ENCODE results near the gene AGR2. TPM values are rescaled to one million over a fixed set of nuclear protein-coding genes. Genes with fewer than 3 reads are reported as not detected.

Gene AGR2
- total RNA-seq, 1 donor from 2014 or later = not detected

DNA sequence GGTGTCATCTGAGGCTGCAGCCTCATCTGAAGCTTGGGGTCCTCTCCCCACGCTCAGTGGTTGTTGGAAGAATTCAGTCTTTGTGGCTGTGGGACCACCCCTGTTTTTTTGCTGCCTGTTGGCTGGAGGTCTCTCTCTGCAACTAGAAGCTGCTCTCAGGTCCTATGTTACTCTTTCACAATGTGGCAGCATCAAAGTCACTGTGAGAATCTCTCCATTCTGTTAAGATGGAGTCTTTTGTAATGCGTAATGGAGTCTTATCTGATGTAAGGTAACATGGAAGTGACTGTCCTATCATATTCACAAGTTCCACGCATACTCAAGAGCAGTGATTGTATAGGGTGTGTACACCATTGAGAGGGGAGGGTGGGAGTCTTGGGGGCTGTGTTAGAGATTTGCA, 26.3 kb downstream of the AGR2 start:
- H3K9me3 Mint-ChIP-seq (ENCODE audit: unreplicated experiment) = no peaks in the 10 kb centered on the region
- no peak for FAIRE-seq

DNA sequence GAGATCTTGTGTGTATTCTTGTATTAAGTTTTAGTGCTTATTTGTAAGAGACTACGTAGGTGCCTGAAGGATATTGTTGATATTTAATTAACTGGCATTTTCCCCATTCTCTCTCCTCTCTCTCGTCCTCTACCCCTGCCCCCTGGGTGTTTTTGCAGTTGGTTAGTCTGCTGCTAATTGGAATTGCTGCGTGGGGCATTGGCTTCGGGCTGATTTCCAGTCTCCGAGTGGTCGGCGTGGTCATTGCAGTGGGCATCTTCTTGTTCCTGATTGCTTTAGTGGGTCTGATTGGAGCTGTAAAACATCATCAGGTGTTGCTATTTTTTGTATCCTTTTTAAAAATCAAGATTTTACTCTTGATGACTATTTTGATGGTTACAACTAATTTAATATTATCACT, 28.7 kb downstream of the AGR2 start:
- DNase-seq (ENCODE audit: low read depth) (no peak), FAIRE-seq (no peak)
- no peak overlapping the region for H3K27ac Mint-ChIP-seq (ENCODE audit: unreplicated experiment)
- no peaks in the 10 kb centered on the region for H3K36me3 Mint-ChIP-seq (ENCODE audit: low read depth, unreplicated experiment)
- peaks cover 6% of the 10 kb centered on the region for H3K4me1 Mint-ChIP-seq (ENCODE audit: low read depth, unreplicated experiment)
- Histone ChIP-seq H3K36me3 (ENCODE audit: insufficient read depth, low read length) (no peaks in the 10 kb centered on the region), H2AFZ (ENCODE audit: low read depth, low read length) (no peak overlapping the region), H3K79me2 (ENCODE audit: insufficient read depth, low read length) (peaks cover 30% of the 10 kb centered on the region), H3K9ac (ENCODE audit: low read length) (no peak overlapping the region), H3K27me3 (ENCODE audit: insufficient read depth, low read length) (no peaks in the 10 kb centered on the region), H4K20me1 (ENCODE audit: insufficient read depth, low read length) (peaks cover 13% of the 10 kb centered on the region), H3K4me2 (ENCODE audit: low read length) (no peak overlapping the region), H3K27ac (ENCODE audit: low read depth, low read length) (no peak overlapping the region), H3K4me3 (ENCODE audit: insufficient read depth, low read depth, low read length) (no peak overlapping the region), H3K9me3 (ENCODE audit: insufficient read depth, low read depth, low read length) (no peaks in the 10 kb centered on the region), H3K4me1 (ENCODE audit: insufficient read depth, low read length) (no peaks in the 10 kb centered on the region)
- H3K9me3 Mint-ChIP-seq (ENCODE audit: unreplicated experiment) = no peaks in the 10 kb centered on the region
- no peaks in the 10 kb centered on the region for H3K27me3 Mint-ChIP-seq (ENCODE audit: low read depth, unreplicated experiment)
- no peak overlapping the region for H3K4me3 Mint-ChIP-seq (ENCODE audit: unreplicated experiment)
- TF ChIP-seq, protein P1, sequence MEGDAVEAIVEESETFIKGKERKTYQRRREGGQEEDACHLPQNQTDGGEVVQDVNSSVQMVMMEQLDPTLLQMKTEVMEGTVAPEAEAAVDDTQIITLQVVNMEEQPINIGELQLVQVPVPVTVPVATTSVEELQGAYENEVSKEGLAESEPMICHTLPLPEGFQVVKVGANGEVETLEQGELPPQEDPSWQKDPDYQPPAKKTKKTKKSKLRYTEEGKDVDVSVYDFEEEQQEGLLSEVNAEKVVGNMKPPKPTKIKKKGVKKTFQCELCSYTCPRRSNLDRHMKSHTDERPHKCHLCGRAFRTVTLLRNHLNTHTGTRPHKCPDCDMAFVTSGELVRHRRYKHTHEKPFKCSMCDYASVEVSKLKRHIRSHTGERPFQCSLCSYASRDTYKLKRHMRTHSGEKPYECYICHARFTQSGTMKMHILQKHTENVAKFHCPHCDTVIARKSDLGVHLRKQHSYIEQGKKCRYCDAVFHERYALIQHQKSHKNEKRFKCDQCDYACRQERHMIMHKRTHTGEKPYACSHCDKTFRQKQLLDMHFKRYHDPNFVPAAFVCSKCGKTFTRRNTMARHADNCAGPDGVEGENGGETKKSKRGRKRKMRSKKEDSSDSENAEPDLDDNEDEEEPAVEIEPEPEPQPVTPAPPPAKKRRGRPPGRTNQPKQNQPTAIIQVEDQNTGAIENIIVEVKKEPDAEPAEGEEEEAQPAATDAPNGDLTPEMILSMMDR (IDR thresholded peaks at IDR 0.05; ENCODE audit: insufficient read depth, low read depth, low read length) = no peak
- TF ChIP-seq EZH2 (IDR thresholded peaks at IDR 0.05; ENCODE audit: insufficient read depth, low read length) = no peak

More for the DNA sequence above, 26.3 kb downstream of the AGR2 start:
- no peak overlapping the region for H3K27ac Mint-ChIP-seq (ENCODE audit: unreplicated experiment)
- Histone ChIP-seq H3K79me2 (ENCODE audit: insufficient read depth, low read length) (peaks cover 14% of the 10 kb centered on the region), H3K4me2 (ENCODE audit: low read length) (no peak overlapping the region), H3K27me3 (ENCODE audit: insufficient read depth, low read length) (no peaks in the 10 kb centered on the region), H3K9me3 (ENCODE audit: insufficient read depth, low read depth, low read length) (no peaks in the 10 kb centered on the region), H3K4me3 (ENCODE audit: insufficient read depth, low read depth, low read length) (no peak overlapping the region), H3K4me1 (ENCODE audit: insufficient read depth, low read length) (no peaks in the 10 kb centered on the region), H3K9ac (ENCODE audit: low read length) (no peak overlapping the region), H3K36me3 (ENCODE audit: insufficient read depth, low read length) (no peaks in the 10 kb centered on the region), H3K27ac (ENCODE audit: low read depth, low read length) (no peak overlapping the region), H2AFZ (ENCODE audit: low read depth, low read length) (no peak overlapping the region), H4K20me1 (ENCODE audit: insufficient read depth, low read length) (peaks cover 3% of the 10 kb centered on the region)
- TF ChIP-seq EZH2 (IDR thresholded peaks at IDR 0.05; ENCODE audit: insufficient read depth, low read length) = no peak
- TF ChIP-seq, protein P1 (IDR thresholded peaks at IDR 0.05; ENCODE audit: insufficient read depth, low read depth, low read length) = no peak
- no peak overlapping the region for H3K4me3 Mint-ChIP-seq (ENCODE audit: unreplicated experiment)
- H3K27me3 Mint-ChIP-seq (ENCODE audit: low read depth, unreplicated experiment) = no peaks in the 10 kb centered on the region
- peaks cover 2% of the 10 kb centered on the region for H3K36me3 Mint-ChIP-seq (ENCODE audit: low read depth, unreplicated experiment)
- DNase-seq (ENCODE audit: low read depth) = no peak
- H3K4me1 Mint-ChIP-seq (ENCODE audit: low read depth, unreplicated experiment) = no peaks in the 10 kb centered on the region

DNA sequence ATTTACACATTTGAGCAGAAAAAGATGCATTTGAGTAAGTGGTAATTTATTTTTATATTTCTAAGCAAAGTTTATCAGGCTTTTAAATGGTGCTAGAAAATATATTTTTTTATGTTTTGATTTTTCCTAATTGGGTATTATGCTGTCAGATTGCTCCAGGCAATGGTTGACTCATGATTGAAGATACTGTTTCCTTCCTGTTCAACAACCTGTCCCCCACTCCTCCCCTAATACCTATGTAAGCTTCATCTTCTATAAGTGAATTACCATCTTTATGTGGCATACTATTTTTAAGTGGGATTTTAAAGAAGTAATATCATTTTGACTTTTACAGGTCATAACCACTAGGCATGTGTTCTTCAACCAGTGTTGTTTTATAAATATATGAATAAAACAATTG, 29.8 kb downstream of the AGR2 start:
- Histone ChIP-seq H3K9me3 (ENCODE audit: insufficient read depth, low read depth, low read length) (no peaks in the 10 kb centered on the region), H3K27ac (ENCODE audit: low read depth, low read length) (no peak overlapping the region), H3K9ac (ENCODE audit: low read length) (no peak overlapping the region), H3K4me3 (ENCODE audit: insufficient read depth, low read depth, low read length) (no peak overlapping the region), H3K4me2 (ENCODE audit: low read length) (no peak overlapping the region), H4K20me1 (ENCODE audit: insufficient read depth, low read length) (peaks cover 18% of the 10 kb centered on the region), H3K4me1 (ENCODE audit: insufficient read depth, low read length) (no peaks in the 10 kb centered on the region), H3K36me3 (ENCODE audit: insufficient read depth, low read length) (no peaks in the 10 kb centered on the region), H3K79me2 (ENCODE audit: insufficient read depth, low read length) (peaks cover 37% of the 10 kb centered on the region), H2AFZ (ENCODE audit: low read depth, low read length) (no peak overlapping the region), H3K27me3 (ENCODE audit: insufficient read depth, low read length) (no peaks in the 10 kb centered on the region)
- DNase-seq (ENCODE audit: low read depth) (no peak), FAIRE-seq (no peak)
- H3K27me3 Mint-ChIP-seq (ENCODE audit: low read depth, unreplicated experiment) = no peaks in the 10 kb centered on the region
- H3K4me1 Mint-ChIP-seq (ENCODE audit: low read depth, unreplicated experiment) = peaks cover 8% of the 10 kb centered on the region
- H3K27ac Mint-ChIP-seq (ENCODE audit: unreplicated experiment) = no peak overlapping the region
- no peaks in the 10 kb centered on the region for H3K9me3 Mint-ChIP-seq (ENCODE audit: unreplicated experiment)
- no peak overlapping the region for H3K4me3 Mint-ChIP-seq (ENCODE audit: unreplicated experiment)
- H3K36me3 Mint-ChIP-seq (ENCODE audit: low read depth, unreplicated experiment) = no peaks in the 10 kb centered on the region
- TF ChIP-seq, protein P1 (IDR thresholded peaks at IDR 0.05; ENCODE audit: insufficient read depth, low read depth, low read length) = no peak
- no peak for TF ChIP-seq EZH2 (IDR thresholded peaks at IDR 0.05; ENCODE audit: insufficient read depth, low read length)
